Brain microvascular endothelial cell (primary cell): ENCODE data around the gene ENHO.

ENCODE experiments used
- DNase-seq: peaks from one replicate; pipeline ENCODE4 v3.0.0-alpha.2; 2020
- H3K27ac ChIP-seq: fragments of 250-450 bp; sonication (Bioruptor Pico); 2 replicates; pipeline ENCODE4 v1.5.1; 2020; ENCODE audit warnings: mild to moderate bottlenecking, moderate library complexity
- H3K27me3 ChIP-seq: fragments of 250-450 bp; sonication (Bioruptor Pico); replicated peaks from 2 replicates; pipeline ENCODE4 v1.5.1; 2020; ENCODE audit warnings: mild to moderate bottlenecking
- H3K36me3 ChIP-seq: fragments of 250-450 bp; sonication (Bioruptor Pico); replicated peaks from 2 replicates; pipeline ENCODE4 v1.5.1; 2020; ENCODE audit warnings: mild to moderate bottlenecking
- H3K4me3 ChIP-seq: 2 replicates; pipeline ENCODE4 v1.5.1; 2011; ENCODE audit warnings: low read depth, mild to moderate bottlenecking, control low read depth, low read length, moderate library complexity
- CTCF ChIP-seq: IDR thresholded peaks from 2 replicates; pipeline ENCODE4 v1.5.1; 2011; ENCODE audit warnings: low read depth, mild to moderate bottlenecking, moderate library complexity, low read length, control low read depth, inconsistent platforms; ENCODE audit errors: missing control alignments
- in situ Hi-C: cut with HindIII; loops from 2 replicates; pipeline ENCODE4 v1.10.0; 2017; ENCODE audit warnings: low sequenced_read_pairs, low pct_ligation_motif_present

The ENHO gene

GRCh38 chr9:34501889-34502425 is 20.8 kb downstream of the ENHO start:
- in situ Hi-C loops = no loop called here
- DNase-seq = no peak
- H3K4me3 ChIP-seq = no peak overlapping the region
- H3K36me3 ChIP-seq = no peaks in the 10 kb centered on the region
- peak; percentile 51 for TF ChIP-seq CTCF
- H3K27ac ChIP-seq = no peak overlapping the region
- H3K27me3 ChIP-seq = peaks cover 7% of the 10 kb centered on the region

GRCh38 chr9:34501372-34501771 is 21.4 kb downstream of the ENHO start:
- in situ Hi-C loops = no loop called here
- TF ChIP-seq CTCF = no peak
- H3K4me3 ChIP-seq = no peak overlapping the region
- no peaks in the 10 kb centered on the region for H3K36me3 ChIP-seq
- H3K27me3 ChIP-seq = peaks cover 7% of the 10 kb centered on the region
- no peak for DNase-seq
- no peak overlapping the region for H3K27ac ChIP-seq

- no peak overlapping the region for H3K27ac ChIP-seq
- peak; percentile 99 for TF ChIP-seq CTCF
Measured at GRCh38 chr9:34500623-34501267, 22.0 kb downstream of the ENHO start.

GRCh38 chr9:34499076-34499475 is 23.7 kb downstream of the ENHO start:
- TF ChIP-seq CTCF = no peak
- Histone ChIP-seq H3K4me3 (no peak overlapping the region), H3K36me3 (no peaks in the 10 kb centered on the region), H3K27ac (no peak overlapping the region), H3K27me3 (peaks cover 5% of the 10 kb centered on the region)
- in situ Hi-C loops = no loop called here
- DNase-seq = no peak

More at GRCh38 chr9:34500623-34501267, 22.0 kb downstream of the ENHO start:
- Histone ChIP-seq H3K36me3 (no peaks in the 10 kb centered on the region), H3K27me3 (peaks cover 7% of the 10 kb centered on the region), H3K4me3 (no peak overlapping the region)
- DNase-seq = peak; percentile 28
- in situ Hi-C loops = no loop called here

GRCh38 chr9:34498553-34498952 is 24.2 kb downstream of the ENHO start:
- in situ Hi-C loops = no loop called here
- Histone ChIP-seq H3K27me3 (peaks cover 3% of the 10 kb centered on the region), H3K36me3 (no peaks in the 10 kb centered on the region), H3K4me3 (no peak overlapping the region), H3K27ac (no peak overlapping the region)
- no peak for DNase-seq
- no peak for TF ChIP-seq CTCF

GRCh38 chr9:34496149-34496712 is 26.6 kb downstream of the ENHO start:
- Histone ChIP-seq H3K27me3 (no peaks in the 10 kb centered on the region), H3K4me3 (no peak overlapping the region), H3K27ac (no peak overlapping the region), H3K36me3 (no peaks in the 10 kb centered on the region)
- TF ChIP-seq CTCF = no peak
- no peak for DNase-seq
- in situ Hi-C loops = no loop called here
